CD8-positive, alpha-beta memory T cell (primary cell): Measurements from ENCODE around the gene TMEM17. TPM values are rescaled to one million over a fixed set of nuclear protein-coding genes. Genes with fewer than 3 reads are reported as not detected.
"Not testable (repeated sequence)": the region's sequence is repeated elsewhere in the genome, so short reads cannot be mapped to it uniquely, and the experiment has no call there.

Experiments
- CTCF ChIA-PET: fragments of 350-600 bp; sonication (Branson Sonifier 250); formaldehyde crosslinking; loops from one replicate; lab custom pipeline; 2021; ENCODE audit warnings: antibody characterized with exemption; lab: Charles Lee
- POLR2A ChIA-PET: fragments of 350-600 bp; sonication (Branson Sonifier 250); formaldehyde crosslinking; loops from one replicate; lab custom pipeline; 2021; ENCODE audit warnings: antibody characterized with exemption; lab: Charles Lee
- DNase-seq, 5 donors: peaks; one replicate each; pipeline versions ENCODE4 v3.0.0 to v3.0.0-alpha.2; 2020 to 2022; ENCODE audit warnings: mixed read lengths in 1 of 5
- H3K27ac ChIP-seq: one replicate; pipeline ENCODE4 v1.7.0; 2013; ENCODE audit warnings: low read depth, mild to moderate bottlenecking, low read length, moderate library complexity
- H3K27me3 ChIP-seq: 2 replicates; pipeline ENCODE4 v1.7.0; 2013; ENCODE audit warnings: low read length, mild to moderate bottlenecking; ENCODE audit not compliant: insufficient read depth, poor library complexity, severe bottlenecking
- H3K36me3 ChIP-seq: 2 replicates; pipeline ENCODE4 v1.7.0; 2013; ENCODE audit warnings: mild to moderate bottlenecking, low read length, moderate library complexity; ENCODE audit not compliant: insufficient read depth
- H3K4me1 ChIP-seq: 2 replicates; pipeline ENCODE4 v1.7.0; 2013; ENCODE audit warnings: mild to moderate bottlenecking, low read length, moderate library complexity; ENCODE audit not compliant: insufficient read depth
- H3K4me3 ChIP-seq: 2 replicates; pipeline ENCODE4 v1.7.0; 2013; ENCODE audit warnings: mild to moderate bottlenecking, low read length
- H3K9me3 ChIP-seq: 2 replicates; pipeline ENCODE4 v1.7.0; 2013; ENCODE audit warnings: mild to moderate bottlenecking, low read length
- H3K27ac Mint-ChIP-seq, 8 donors: one replicate each; pipeline ENCODE4 v1.8.0; 2020 to 2021; ENCODE audit warnings: mixed read lengths in 8 of 8, mild to moderate bottlenecking in 6 of 8, inconsistent platforms in 3 of 8, moderate library complexity in 3 of 8
- H3K27me3 Mint-ChIP-seq, 2 donors: one replicate each; pipeline ENCODE4 v1.8.0; 2020 to 2021; ENCODE audit warnings: mixed read lengths in 2 of 2, mild to moderate bottlenecking in 1 of 2, moderate library complexity in 1 of 2
- H3K36me3 Mint-ChIP-seq, 3 donors: one replicate each; pipeline ENCODE4 v1.8.0; 2020 to 2021; ENCODE audit warnings: mixed read lengths in 3 of 3, inconsistent platforms in 1 of 3, mild to moderate bottlenecking in 1 of 3
- H3K4me1 Mint-ChIP-seq, 3 donors: one replicate each; pipeline ENCODE4 v1.8.0; 2020 to 2021; ENCODE audit warnings: mixed read lengths in 3 of 3, inconsistent platforms in 1 of 3, mild to moderate bottlenecking in 1 of 3
- H3K4me3 Mint-ChIP-seq, 7 donors: one replicate each; pipeline ENCODE4 v1.8.0; 2020 to 2021; ENCODE audit warnings: mixed read lengths in 7 of 7, mild to moderate bottlenecking in 6 of 7, moderate library complexity in 4 of 7, inconsistent platforms in 2 of 7
- H3K9me3 Mint-ChIP-seq, 5 donors: one replicate each; pipeline ENCODE4 v1.8.0; 2020 to 2022; ENCODE audit warnings: mixed read lengths in 5 of 5, mild to moderate bottlenecking in 3 of 5, moderate library complexity in 2 of 5, inconsistent platforms in 1 of 5
- polyA plus RNA-seq: library from polyadenylated mRNA; unstranded; fragments of 300-500 nt; fragmentation: Illumina TruSeq; gene quantifications from one replicate; pipeline ENCODE4 v1.2.3, GENCODE V29; 2021
- total RNA-seq, 2 experiments: library from RNA; stranded (reverse); gene quantifications; one replicate each; pipeline ENCODE4 v1.2.3, GENCODE V29; 2021

The TMEM17 gene
- total and polyA plus RNA-seq, 3 experiments from 2014 or later = 0.35 to 0.84 TPM; not detected in 1

- Histone ChIP-seq H3K27ac (no peak overlapping the region), H3K4me1 (no peaks in the 10 kb centered on the region), H3K9me3 (no peaks in the 10 kb centered on the region), H3K27me3 (no peaks in the 10 kb centered on the region), H3K36me3 (no peaks in the 10 kb centered on the region), H3K4me3 (no peak overlapping the region)
- ChIA-PET CTCF (interaction anchor here (0.9 kb wide), 1 partner anchor 81 kb away, joined by 3 read pairs; no protein-coding TSS in a partner anchor), POLR2A (no interaction called here)
- no peak for DNase-seq
- Mint-ChIP-seq H3K27me3 (peaks cover 22 to 38% of the 10 kb centered on the region in 2 donors), H3K4me3 (no peak overlapping the region), H3K9me3 (peaks cover 6 to 14% (median 10%) of the 10 kb centered on the region in 5 donors), H3K4me1 (no peaks in the 10 kb centered on the region), H3K27ac (no peak overlapping the region), H3K36me3 (peaks cover 0 to 11% (median 0%) of the 10 kb centered on the region in 3 donors)
Measured at GRCh38 chr2:62538756-62539155, 32.8 kb upstream of the TMEM17 start.

- Histone ChIP-seq H3K4me1 (no peaks in the 10 kb centered on the region), H3K27me3 (no peaks in the 10 kb centered on the region), H3K36me3 (no peaks in the 10 kb centered on the region), H3K4me3 (no peak overlapping the region), H3K9me3 (no peaks in the 10 kb centered on the region), H3K27ac (no peak overlapping the region)
- POLR2A ChIA-PET = no interaction called here
- DNase-seq = no peak
- Mint-ChIP-seq H3K27me3 (peaks cover 28 to 46% of the 10 kb centered on the region in 2 donors), H3K4me1 (no peaks in the 10 kb centered on the region), H3K27ac (peak overlapping the region in 1 of 8 donors; percentile 55), H3K9me3 (peaks cover 10 to 21% (median 17%) of the 10 kb centered on the region in 5 donors), H3K4me3 (no peak overlapping the region), H3K36me3 (peaks cover 0 to 11% (median 0%) of the 10 kb centered on the region in 3 donors)
- CTCF ChIA-PET = interaction anchor here (0.9 kb wide), 1 partner anchor 80 kb away, joined by 3 read pairs; no protein-coding TSS in a partner anchor
Measured at GRCh38 chr2:62537814-62538213, 31.8 kb upstream of the TMEM17 start.

DNA sequence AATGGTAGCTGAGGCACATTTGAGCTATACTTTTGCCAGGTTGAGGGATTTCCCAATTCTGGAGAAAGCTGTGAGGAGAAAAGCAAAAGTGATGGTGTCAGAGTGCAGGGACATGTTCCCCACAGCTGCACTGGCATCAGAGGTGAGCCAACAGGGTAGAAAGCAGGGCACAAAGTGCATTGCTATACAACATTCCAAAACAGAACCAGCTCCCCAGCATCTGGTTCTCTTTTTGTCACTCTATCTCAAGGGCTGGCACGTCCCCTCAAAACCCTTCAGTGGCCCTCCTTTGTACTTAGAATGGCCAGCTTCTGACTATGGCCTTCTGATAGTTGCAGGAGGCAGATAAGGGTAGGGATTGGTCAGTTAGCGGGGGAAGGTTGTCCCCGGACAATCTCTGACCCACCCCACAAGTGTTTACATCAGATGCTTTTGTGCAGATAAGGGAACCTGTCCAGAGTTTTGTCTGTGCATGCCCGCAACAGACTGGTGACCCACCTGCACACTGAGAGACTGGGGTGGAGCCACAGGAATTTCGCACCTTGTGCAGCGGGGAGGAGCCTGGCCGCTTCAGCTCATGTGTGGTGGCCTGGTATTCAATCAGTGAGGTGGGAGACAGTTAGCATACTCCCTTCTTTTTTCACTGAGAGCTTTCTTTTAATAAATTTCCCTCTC lies 31.0 kb upstream of the TMEM17 start:
- ChIA-PET CTCF (no interaction called here), POLR2A (no interaction called here)
- Mint-ChIP-seq H3K36me3 (peaks cover 0 to 11% (median 0%) of the 10 kb centered on the region in 3 donors), H3K27ac (no peak overlapping the region), H3K4me1 (no peaks in the 10 kb centered on the region), H3K4me3 (no peak overlapping the region), H3K27me3 (peaks cover 35 to 51% of the 10 kb centered on the region in 2 donors), H3K9me3 (peaks cover 10 to 22% (median 17%) of the 10 kb centered on the region in 5 donors)
- no peaks in the 10 kb centered on the region for H3K27me3 ChIP-seq
- H3K4me3 ChIP-seq = no peak overlapping the region
- no peaks in the 10 kb centered on the region for H3K9me3 ChIP-seq
- H3K4me1 ChIP-seq = no peaks in the 10 kb centered on the region
- no peaks in the 10 kb centered on the region for H3K36me3 ChIP-seq
- H3K27ac ChIP-seq = no peak overlapping the region
- no peak for DNase-seq

GRCh38 chr2:62535521-62535920 lies 29.5 kb upstream of the TMEM17 start:
- CTCF ChIA-PET, H3K4me1 Mint-ChIP-seq, H3K4me3 ChIP-seq, H3K4me1 ChIP-seq, POLR2A ChIA-PET, H3K4me3 Mint-ChIP-seq, H3K27me3 ChIP-seq, H3K27ac ChIP-seq, DNase-seq, H3K9me3 ChIP-seq, H3K27ac Mint-ChIP-seq, H3K36me3 ChIP-seq: not testable (repeated sequence)
- Mint-ChIP-seq H3K36me3 (peaks cover 0 to 11% (median 0%) of the 10 kb centered on the region in 3 donors), H3K27me3 (peaks cover 36 to 65% of the 10 kb centered on the region in 2 donors), H3K9me3 (peaks cover 10 to 22% (median 20%) of the 10 kb centered on the region in 5 donors)

DNA sequence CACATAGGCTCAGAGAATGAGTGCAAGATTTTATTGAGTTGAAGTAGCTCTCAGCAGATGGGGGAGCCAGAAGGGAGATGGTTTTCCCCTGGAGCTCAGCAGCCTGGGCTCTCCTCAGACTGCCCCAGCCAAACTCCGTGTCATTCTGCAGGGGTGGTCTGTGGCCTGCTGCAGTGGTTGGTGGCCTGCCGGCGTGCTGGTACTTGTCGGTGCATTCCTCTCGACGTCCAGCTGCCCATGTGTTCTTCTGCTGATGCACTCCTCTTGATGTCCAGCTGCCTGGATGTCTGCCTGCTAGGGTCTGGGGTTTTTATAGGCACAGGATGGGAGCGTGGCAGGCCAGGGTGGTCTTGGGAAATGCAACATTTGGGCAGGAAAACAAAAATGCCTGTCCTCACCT lies 25.6 kb upstream of the TMEM17 start:
- Histone ChIP-seq H3K36me3 (no peaks in the 10 kb centered on the region), H3K4me1 (no peaks in the 10 kb centered on the region), H3K4me3 (no peak overlapping the region), H3K9me3 (no peaks in the 10 kb centered on the region), H3K27me3 (no peaks in the 10 kb centered on the region), H3K27ac (no peak overlapping the region)
- Mint-ChIP-seq H3K4me3 (no peak overlapping the region), H3K27me3 (peaks cover 28 to 70% of the 10 kb centered on the region in 2 donors), H3K36me3 (peaks cover 0 to 7% (median 0%) of the 10 kb centered on the region in 3 donors), H3K4me1 (no peaks in the 10 kb centered on the region), H3K9me3 (peaks cover 10 to 22% (median 17%) of the 10 kb centered on the region in 5 donors), H3K27ac (no peak overlapping the region)
- POLR2A ChIA-PET = no interaction called here
- CTCF ChIA-PET = no interaction called here
- DNase-seq = no peak

DNA sequence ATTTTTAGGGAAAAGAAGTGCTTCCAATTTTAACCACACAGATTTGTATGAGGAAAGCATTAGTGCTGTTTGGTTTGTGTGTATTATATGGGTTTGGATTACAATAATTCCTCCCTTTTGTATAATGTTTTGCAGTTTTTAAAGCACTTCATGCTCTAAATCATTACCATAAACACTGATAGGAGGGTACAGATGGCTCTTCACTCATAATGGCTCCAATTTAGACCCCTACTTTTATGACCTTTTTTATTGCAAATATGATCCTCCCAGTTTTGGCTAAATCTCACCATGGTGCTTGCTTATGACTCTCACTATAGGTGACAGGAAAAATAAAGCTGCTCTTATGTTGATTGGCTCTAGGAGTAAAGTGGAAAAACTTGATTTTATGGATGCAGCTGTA lies 23.8 kb upstream of the TMEM17 start:
- CTCF ChIA-PET = no interaction called here
- no peak overlapping the region for H3K27ac ChIP-seq
- Mint-ChIP-seq H3K27me3 (peaks cover 18 to 71% of the 10 kb centered on the region in 2 donors), H3K4me1 (no peaks in the 10 kb centered on the region), H3K9me3 (peaks cover 8 to 17% (median 11%) of the 10 kb centered on the region in 5 donors), H3K36me3 (peaks cover 0 to 3% (median 0%) of the 10 kb centered on the region in 3 donors), H3K27ac (no peak overlapping the region), H3K4me3 (no peak overlapping the region)
- POLR2A ChIA-PET = no interaction called here
- H3K27me3 ChIP-seq = no peaks in the 10 kb centered on the region
- no peaks in the 10 kb centered on the region for H3K4me1 ChIP-seq
- DNase-seq = no peak
- H3K9me3 ChIP-seq = no peaks in the 10 kb centered on the region
- H3K4me3 ChIP-seq = no peak overlapping the region
- H3K36me3 ChIP-seq = no peaks in the 10 kb centered on the region

GRCh38 chr2:62527478-62528210 lies 21.6 kb upstream of the TMEM17 start:
- no peak overlapping the region for H3K27ac Mint-ChIP-seq
- H3K4me3 Mint-ChIP-seq = no peak overlapping the region
- H3K27me3 Mint-ChIP-seq = peaks cover 16 to 77% of the 10 kb centered on the region in 2 donors
- ChIA-PET POLR2A (no interaction called here), CTCF (no interaction called here)
- Histone ChIP-seq H3K4me1 (no peaks in the 10 kb centered on the region), H3K36me3 (no peaks in the 10 kb centered on the region), H3K27ac (no peak overlapping the region), H3K27me3 (no peaks in the 10 kb centered on the region), H3K9me3 (no peaks in the 10 kb centered on the region), H3K4me3 (no peak overlapping the region)
- peaks cover 0 to 7% (median 3%) of the 10 kb centered on the region in 5 donors for H3K9me3 Mint-ChIP-seq
- no peaks in the 10 kb centered on the region for H3K36me3 Mint-ChIP-seq
- no peaks in the 10 kb centered on the region for H3K4me1 Mint-ChIP-seq
- DNase-seq = no peak
